SK-N-SH (cell line): Measurements from ENCODE around the gene TGM4.

Source experiments
- USF1 ChIP-seq: IDR thresholded peaks from 2 replicates; pipeline ENCODE4 v1.4.0; 2012; ENCODE audit warnings: low read depth, borderline replicate concordance
- ZBTB33 ChIP-seq: IDR thresholded peaks from 2 replicates; pipeline ENCODE4 v1.4.0; 2012; ENCODE audit warnings: low read depth, borderline replicate concordance

GRCh38 chr3:44874308-44874707 is at the start of gene TGM4:
- TF ChIP-seq USF1 (no peak), ZBTB33 (no peak)
